Measurements from ENCODE around the gene INSRR.

INSRR gene

GRCh38 chr1:156883919-156884318, 25.0 kb upstream of the INSRR start:
- no peak overlapping the region for H3K9ac ChIP-seq

GRCh38 chr1:156882543-156882942, 23.6 kb upstream of the INSRR start:
- Histone ChIP-seq H4K20me1 (ENCODE audit: insufficient read depth) (no peaks in the 10 kb centered on the region), H3K4me3 (IDR thresholded peaks at IDR 0.05; ENCODE audit: insufficient read depth, low read depth, low read length) (no peak overlapping the region), H3K27me3 (ENCODE audit: insufficient read depth, low read depth) (peaks cover 99% of the 10 kb centered on the region), H2AFZ (ENCODE audit: low read depth) (no peak overlapping the region), H3K4me1 (ENCODE audit: low read depth, poor library complexity, severe bottlenecking) (peaks cover 10% of the 10 kb centered on the region), H3K27ac (no peak overlapping the region), H3K9ac (no peak overlapping the region), H3K79me2 (ENCODE audit: insufficient read depth, low read depth) (no peaks in the 10 kb centered on the region), H3K36me3 (ENCODE audit: insufficient read depth) (no peaks in the 10 kb centered on the region), H3K4me2 (no peak overlapping the region)
- TF ChIP-seq CTCF (conservative IDR thresholded peaks at IDR 0.05; ENCODE audit: low read depth, low read length) = no peak

More at GRCh38 chr1:156883919-156884318, 25.0 kb upstream of the INSRR start:
- no peak overlapping the region for H3K4me2 ChIP-seq
- H3K79me2 ChIP-seq (ENCODE audit: insufficient read depth, low read depth) = no peaks in the 10 kb centered on the region
- no peak overlapping the region for H3K27ac ChIP-seq
- H3K36me3 ChIP-seq (ENCODE audit: insufficient read depth) = no peaks in the 10 kb centered on the region
- no peak overlapping the region for H2AFZ ChIP-seq (ENCODE audit: low read depth)
- peaks cover 10% of the 10 kb centered on the region for H3K4me1 ChIP-seq (ENCODE audit: low read depth, poor library complexity, severe bottlenecking)
- no peak for TF ChIP-seq CTCF (conservative IDR thresholded peaks at IDR 0.05; ENCODE audit: low read depth, low read length)
- H3K27me3 ChIP-seq (ENCODE audit: insufficient read depth, low read depth) = peaks cover 93% of the 10 kb centered on the region
- H3K4me3 ChIP-seq (IDR thresholded peaks at IDR 0.05; ENCODE audit: insufficient read depth, low read depth, low read length) = no peak overlapping the region
- no peaks in the 10 kb centered on the region for H4K20me1 ChIP-seq (ENCODE audit: insufficient read depth)

GRCh38 chr1:156881663-156882062, 22.7 kb upstream of the INSRR start:
- H3K79me2 ChIP-seq (ENCODE audit: insufficient read depth, low read depth) = no peaks in the 10 kb centered on the region
- no peak overlapping the region for H3K27ac ChIP-seq
- no peaks in the 10 kb centered on the region for H3K36me3 ChIP-seq (ENCODE audit: insufficient read depth)
- H4K20me1 ChIP-seq (ENCODE audit: insufficient read depth) = no peaks in the 10 kb centered on the region
- peaks cover 10% of the 10 kb centered on the region for H3K4me1 ChIP-seq (ENCODE audit: low read depth, poor library complexity, severe bottlenecking)
- no peak overlapping the region for H3K4me2 ChIP-seq
- no peak overlapping the region for H3K9ac ChIP-seq
- no peak overlapping the region for H2AFZ ChIP-seq (ENCODE audit: low read depth)
- TF ChIP-seq CTCF (conservative IDR thresholded peaks at IDR 0.05; ENCODE audit: low read depth, low read length) = no peak
- H3K4me3 ChIP-seq (IDR thresholded peaks at IDR 0.05; ENCODE audit: insufficient read depth, low read depth, low read length) = no peak overlapping the region
- peaks cover 100% of the 10 kb centered on the region for H3K27me3 ChIP-seq (ENCODE audit: insufficient read depth, low read depth)

- no peak overlapping the region for H3K4me2 ChIP-seq
- H4K20me1 ChIP-seq (ENCODE audit: insufficient read depth) = no peaks in the 10 kb centered on the region
- no peak overlapping the region for H2AFZ ChIP-seq (ENCODE audit: low read depth)
- peaks cover 10% of the 10 kb centered on the region for H3K4me1 ChIP-seq (ENCODE audit: low read depth, poor library complexity, severe bottlenecking)
- no peak overlapping the region for H3K9ac ChIP-seq
- H3K36me3 ChIP-seq (ENCODE audit: insufficient read depth) = no peaks in the 10 kb centered on the region
- no peak for TF ChIP-seq CTCF (conservative IDR thresholded peaks at IDR 0.05; ENCODE audit: low read depth, low read length)
- H3K4me3 ChIP-seq (IDR thresholded peaks at IDR 0.05; ENCODE audit: insufficient read depth, low read depth, low read length) = no peak overlapping the region
- no peak overlapping the region for H3K27ac ChIP-seq
- peaks cover 100% of the 10 kb centered on the region for H3K27me3 ChIP-seq (ENCODE audit: insufficient read depth, low read depth)
- H3K79me2 ChIP-seq (ENCODE audit: insufficient read depth, low read depth) = no peaks in the 10 kb centered on the region
These were observed 22.2 kb upstream of the INSRR start for GRCh38 chr1:156881101-156881500.

All from KMS-11 (cell line).